ENCODE data around the gene PSMC3. TPM values are rescaled to one million over a fixed set of nuclear protein-coding genes. Genes with fewer than 3 reads are reported as not detected.

Gene PSMC3
- total and polyA plus RNA-seq, 5 donors: 122 to 170 (median 158) TPM

- peak overlapping the region; percentile 79 for H3K27ac ChIP-seq (ENCODE audit: low read length)
- ATAC-seq (peak; percentile 24 to 37), DNase-seq (peak; percentile 38 to 77 (median 75))
- intact Hi-C loops (cut with DNase I): no loop called here
- no peaks in the 10 kb centered on the region for H3K9me3 ChIP-seq (ENCODE audit: control insufficient read depth, low read length)
- H3K4me1 ChIP-seq (ENCODE audit: control insufficient read depth, insufficient read depth, low read length): peaks cover 3% of the 10 kb centered on the region
- H3K27me3 ChIP-seq (ENCODE audit: control insufficient read depth, insufficient read depth): no peaks in the 10 kb centered on the region
- 66% methylated on average over 20 of the region's 20 CpGs for WGBS
- H3K4me3 ChIP-seq (ENCODE audit: low read length): no peak overlapping the region
Measured at GRCh38 chr11:47393163-47394049, 32.8 kb downstream of the PSMC3 start.

- no peak for DNase-seq
Measured at GRCh38 chr11:47392546-47393162, 33.6 kb downstream of the PSMC3 start.

GRCh38 chr11:47391711-47392432 is 34.4 kb downstream of the PSMC3 start:
- Histone ChIP-seq H3K27ac (ENCODE audit: low read length) (no peak overlapping the region), H3K27me3 (ENCODE audit: control insufficient read depth, insufficient read depth) (no peaks in the 10 kb centered on the region), H3K9me3 (ENCODE audit: control insufficient read depth, low read length) (no peaks in the 10 kb centered on the region), H3K4me1 (ENCODE audit: control insufficient read depth, insufficient read depth, low read length) (peaks cover 3% of the 10 kb centered on the region), H3K4me3 (ENCODE audit: low read length) (no peak overlapping the region)
- intact Hi-C loops (cut with DNase I): no loop called here
- WGBS: 84% methylated on average over 16 of the region's 16 CpGs
- DNase-seq: peak in 1 of 3 donors; percentile 55
- ATAC-seq: no peak

More at GRCh38 chr11:47392546-47393162, 33.6 kb downstream of the PSMC3 start:
- Histone ChIP-seq H3K9me3 (ENCODE audit: control insufficient read depth, low read length) (no peaks in the 10 kb centered on the region), H3K4me1 (ENCODE audit: control insufficient read depth, insufficient read depth, low read length) (peaks cover 3% of the 10 kb centered on the region), H3K4me3 (ENCODE audit: low read length) (no peak overlapping the region), H3K27me3 (ENCODE audit: control insufficient read depth, insufficient read depth) (no peaks in the 10 kb centered on the region), H3K27ac (ENCODE audit: low read length) (peak overlapping the region; percentile 18)
- intact Hi-C loops (cut with DNase I): no loop called here
- 84% methylated on average over 14 of the region's 14 CpGs for WGBS
- no peak for ATAC-seq

GRCh38 chr11:47391077-47391583 is 35.1 kb downstream of the PSMC3 start:
- no peaks in the 10 kb centered on the region for H3K9me3 ChIP-seq (ENCODE audit: control insufficient read depth, low read length)
- 78% methylated on average over 11 of the region's 11 CpGs for WGBS
- peaks cover 3% of the 10 kb centered on the region for H3K4me1 ChIP-seq (ENCODE audit: control insufficient read depth, insufficient read depth, low read length)
- H3K27ac ChIP-seq (ENCODE audit: low read length): no peak overlapping the region
- H3K4me3 ChIP-seq (ENCODE audit: low read length): no peak overlapping the region
- DNase-seq: peak; percentile 55 to 80 (median 79)
- peak in 1 of 2 donors; percentile 13 for ATAC-seq
- H3K27me3 ChIP-seq (ENCODE audit: control insufficient read depth, insufficient read depth): no peaks in the 10 kb centered on the region
- intact Hi-C loops (cut with DNase I): no loop called here

- H3K27me3 ChIP-seq (ENCODE audit: control insufficient read depth, insufficient read depth): no peaks in the 10 kb centered on the region
- H3K4me1 ChIP-seq (ENCODE audit: control insufficient read depth, insufficient read depth, low read length): peaks cover 3% of the 10 kb centered on the region
- no peaks in the 10 kb centered on the region for H3K9me3 ChIP-seq (ENCODE audit: control insufficient read depth, low read length)
- intact Hi-C loops (cut with DNase I): no loop called here
- H3K4me3 ChIP-seq (ENCODE audit: low read length): no peak overlapping the region
- DNase-seq (peak in 1 of 3 donors; percentile 12), ATAC-seq (no peak)
- 91% methylated on average over 6 of the region's 6 CpGs for WGBS
- no peak overlapping the region for H3K27ac ChIP-seq (ENCODE audit: low read length)
Measured at GRCh38 chr11:47390422-47390760, 35.8 kb downstream of the PSMC3 start.

GRCh38 chr11:47389577-47390421 is 36.4 kb downstream of the PSMC3 start:
- no peak for DNase-seq

GRCh38 chr11:47388697-47389576 is 37.3 kb downstream of the PSMC3 start:
- H3K9me3 ChIP-seq (ENCODE audit: control insufficient read depth, low read length): no peaks in the 10 kb centered on the region
- no peak for ATAC-seq
- peak in 1 of 3 donors; percentile 57 for DNase-seq
- H3K4me1 ChIP-seq (ENCODE audit: control insufficient read depth, insufficient read depth, low read length): peaks cover 3% of the 10 kb centered on the region
- no peaks in the 10 kb centered on the region for H3K27me3 ChIP-seq (ENCODE audit: control insufficient read depth, insufficient read depth)
- intact Hi-C loops (cut with DNase I): no loop called here
- WGBS: 84% methylated on average over 28 of the region's 28 CpGs
- H3K27ac ChIP-seq (ENCODE audit: low read length): peak overlapping the region; percentile 26
- no peak overlapping the region for H3K4me3 ChIP-seq (ENCODE audit: low read length)

More at GRCh38 chr11:47389577-47390421, 36.4 kb downstream of the PSMC3 start:
- intact Hi-C loops (cut with DNase I): no loop called here
- Histone ChIP-seq H3K4me3 (ENCODE audit: low read length) (no peak overlapping the region), H3K9me3 (ENCODE audit: control insufficient read depth, low read length) (no peaks in the 10 kb centered on the region), H3K27ac (ENCODE audit: low read length) (no peak overlapping the region), H3K27me3 (ENCODE audit: control insufficient read depth, insufficient read depth) (no peaks in the 10 kb centered on the region), H3K4me1 (ENCODE audit: control insufficient read depth, insufficient read depth, low read length) (peaks cover 3% of the 10 kb centered on the region)
- no peak for ATAC-seq
- WGBS: 85% methylated on average over 17 of the region's 17 CpGs

GRCh38 chr11:47387944-47388696 is 38.1 kb downstream of the PSMC3 start:
- peak; percentile 18 to 38 for ATAC-seq
- H3K27ac ChIP-seq (ENCODE audit: low read length): peak overlapping the region; percentile 26
- no peak overlapping the region for H3K4me3 ChIP-seq (ENCODE audit: low read length)

GRCh38 chr11:47384498-47384897 is 41.7 kb downstream of the PSMC3 start:
- no peak for DNase-seq
- intact Hi-C loops (cut with DNase I): no loop called here
- no peaks in the 10 kb centered on the region for H3K4me1 ChIP-seq (ENCODE audit: control insufficient read depth, insufficient read depth, low read length)
- no peak overlapping the region for H3K4me3 ChIP-seq (ENCODE audit: low read length)
- no peak for ATAC-seq
- H3K27ac ChIP-seq (ENCODE audit: low read length): no peak overlapping the region
- WGBS: 93% methylated on average over 4 of the region's 4 CpGs
- H3K9me3 ChIP-seq (ENCODE audit: control insufficient read depth, low read length): no peaks in the 10 kb centered on the region
- H3K27me3 ChIP-seq (ENCODE audit: control insufficient read depth, insufficient read depth): no peaks in the 10 kb centered on the region

More at GRCh38 chr11:47387944-47388696, 38.1 kb downstream of the PSMC3 start:
- 70% methylated on average over 13 of the region's 13 CpGs for WGBS
- peak in 2 of 3 donors; percentile 63 to 77 for DNase-seq
- intact Hi-C loops (cut with DNase I): no loop called here
- no peaks in the 10 kb centered on the region for H3K9me3 ChIP-seq (ENCODE audit: control insufficient read depth, low read length)
- no peaks in the 10 kb centered on the region for H3K27me3 ChIP-seq (ENCODE audit: control insufficient read depth, insufficient read depth)
- no peaks in the 10 kb centered on the region for H3K4me1 ChIP-seq (ENCODE audit: control insufficient read depth, insufficient read depth, low read length)

All from right cardiac atrium (tissue), 5 donors.